ENCODE data around the gene BRAT1. TPM values are rescaled to one million over a fixed set of nuclear protein-coding genes. Genes with fewer than 3 reads are reported as not detected.

Gene BRAT1
- total and polyA plus RNA-seq, 7 experiments from 2014 or later: 23.4 to 58.9 (median 37.0) TPM

DNA sequence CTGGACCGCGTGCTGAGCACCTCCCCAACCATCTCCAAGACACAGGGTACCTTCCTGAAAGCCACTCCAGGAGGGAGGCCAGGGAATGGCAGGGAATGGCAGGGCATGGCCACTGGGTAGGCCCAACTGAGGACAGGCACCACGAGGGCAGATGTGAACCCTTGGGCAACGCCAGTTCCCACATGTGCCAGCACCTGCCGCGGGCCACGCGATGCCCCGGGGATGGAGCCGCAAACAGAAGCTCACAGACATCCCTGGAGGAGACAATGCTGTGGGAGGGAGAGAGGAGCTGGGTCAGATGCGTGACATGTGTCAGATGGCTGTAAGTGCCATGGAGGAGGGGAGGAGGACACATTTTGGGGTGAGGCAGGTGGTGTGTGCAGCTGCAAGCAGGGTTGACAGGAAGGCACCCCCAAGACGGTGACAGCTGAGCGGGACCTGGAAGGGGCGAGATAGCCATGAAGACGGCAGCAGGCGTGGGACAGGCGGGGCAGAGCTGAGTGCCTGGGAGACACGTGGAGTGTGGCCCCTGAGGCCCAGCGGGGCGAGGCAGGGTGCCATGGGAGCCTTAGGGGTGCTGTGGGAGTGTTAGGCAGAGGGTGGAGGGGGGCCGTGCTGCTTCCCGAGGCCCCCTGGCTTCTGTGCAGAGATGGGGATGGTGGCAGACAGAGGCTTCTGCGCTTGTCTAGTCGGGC lies 31.1 kb upstream of the BRAT1 start:
- POLR2A ChIA-PET: no interaction called here

DNA sequence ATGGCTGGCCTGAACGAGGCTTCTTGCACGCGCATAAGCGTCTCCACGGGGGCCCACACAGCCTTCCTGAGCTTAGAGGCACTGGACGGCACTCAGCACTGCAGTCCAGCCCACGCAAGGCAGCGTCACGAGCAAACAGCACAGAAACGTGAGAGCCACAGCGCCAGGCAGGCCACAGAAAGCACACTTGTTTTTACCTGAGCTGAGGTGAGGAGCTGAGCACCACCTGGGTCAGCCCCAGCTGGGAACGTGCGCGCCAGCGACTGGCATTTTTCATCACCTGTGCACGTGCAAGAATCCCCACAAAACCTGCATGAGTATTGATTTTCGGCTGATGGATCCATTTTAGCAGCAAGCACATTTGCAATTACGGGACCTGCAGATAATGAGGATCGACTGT lies 30.1 kb upstream of the BRAT1 start:
- H3K27ac ChIP-seq (ENCODE audit: low read depth, low read length): no peak overlapping the region
- Mint-ChIP-seq H3K36me3 (peaks cover 0 to 17% (median 2%) of the 10 kb centered on the region in 5 donors), H3K27ac (no peak overlapping the region), H3K27me3 (no peaks in the 10 kb centered on the region), H3K4me3 (no peak overlapping the region), H3K9me3 (no peaks in the 10 kb centered on the region), H3K4me1 (peaks cover 0 to 2% (median 0%) of the 10 kb centered on the region in 7 donors)
- H3K36me3 ChIP-seq (ENCODE audit: control insufficient read depth in 2 of 3, insufficient read depth in 3 of 3, low read length in 3 of 3): peaks cover 0 to 4% (median 0%) of the 10 kb centered on the region in 3 experiments
- no peaks in the 10 kb centered on the region for H3K27me3 ChIP-seq (ENCODE audit: control insufficient read depth in 2 of 2, insufficient read depth in 2 of 2, low read length in 2 of 2)
- intact Hi-C loops (cut with micrococcal nuclease): no loop called here
- DNase-seq (no peak), ATAC-seq (no peak)
- H3K4me1 ChIP-seq (ENCODE audit: control insufficient read depth in 2 of 2, insufficient read depth in 2 of 2, low read length in 2 of 2): no peaks in the 10 kb centered on the region
- no peak overlapping the region for H3K4me3 ChIP-seq (ENCODE audit: low read length)
- POLR2A ChIA-PET: no interaction called here
- H3K9me3 ChIP-seq (ENCODE audit: control insufficient read depth in 2 of 3, low read length in 3 of 3): no peaks in the 10 kb centered on the region
- CTCF ChIA-PET: no interaction called here

More for the DNA sequence above, 31.1 kb upstream of the BRAT1 start:
- Histone ChIP-seq H3K27me3 (ENCODE audit: control insufficient read depth in 2 of 2, insufficient read depth in 2 of 2, low read length in 2 of 2) (no peaks in the 10 kb centered on the region), H3K4me1 (ENCODE audit: control insufficient read depth in 2 of 2, insufficient read depth in 2 of 2, low read length in 2 of 2) (no peaks in the 10 kb centered on the region), H3K36me3 (ENCODE audit: control insufficient read depth in 2 of 3, insufficient read depth in 3 of 3, low read length in 3 of 3) (peaks cover 0 to 4% (median 0%) of the 10 kb centered on the region in 3 experiments), H3K4me3 (ENCODE audit: low read length) (no peak overlapping the region), H3K9me3 (ENCODE audit: control insufficient read depth in 2 of 3, low read length in 3 of 3) (no peaks in the 10 kb centered on the region), H3K27ac (ENCODE audit: low read depth, low read length) (no peak overlapping the region)
- no peak for ATAC-seq
- Mint-ChIP-seq H3K36me3 (peaks cover 0 to 17% (median 4%) of the 10 kb centered on the region in 5 donors), H3K27me3 (no peaks in the 10 kb centered on the region), H3K4me1 (peaks cover 0 to 2% (median 0%) of the 10 kb centered on the region in 7 donors), H3K9me3 (no peaks in the 10 kb centered on the region), H3K27ac (no peak overlapping the region), H3K4me3 (no peak overlapping the region)
- no peak for DNase-seq
- CTCF ChIA-PET: interaction anchor here (1.2 kb wide), 1 partner anchor 10 kb away, joined by 3 read pairs; no protein-coding TSS in a partner anchor
- intact Hi-C loops (cut with micrococcal nuclease): no loop called here

DNA sequence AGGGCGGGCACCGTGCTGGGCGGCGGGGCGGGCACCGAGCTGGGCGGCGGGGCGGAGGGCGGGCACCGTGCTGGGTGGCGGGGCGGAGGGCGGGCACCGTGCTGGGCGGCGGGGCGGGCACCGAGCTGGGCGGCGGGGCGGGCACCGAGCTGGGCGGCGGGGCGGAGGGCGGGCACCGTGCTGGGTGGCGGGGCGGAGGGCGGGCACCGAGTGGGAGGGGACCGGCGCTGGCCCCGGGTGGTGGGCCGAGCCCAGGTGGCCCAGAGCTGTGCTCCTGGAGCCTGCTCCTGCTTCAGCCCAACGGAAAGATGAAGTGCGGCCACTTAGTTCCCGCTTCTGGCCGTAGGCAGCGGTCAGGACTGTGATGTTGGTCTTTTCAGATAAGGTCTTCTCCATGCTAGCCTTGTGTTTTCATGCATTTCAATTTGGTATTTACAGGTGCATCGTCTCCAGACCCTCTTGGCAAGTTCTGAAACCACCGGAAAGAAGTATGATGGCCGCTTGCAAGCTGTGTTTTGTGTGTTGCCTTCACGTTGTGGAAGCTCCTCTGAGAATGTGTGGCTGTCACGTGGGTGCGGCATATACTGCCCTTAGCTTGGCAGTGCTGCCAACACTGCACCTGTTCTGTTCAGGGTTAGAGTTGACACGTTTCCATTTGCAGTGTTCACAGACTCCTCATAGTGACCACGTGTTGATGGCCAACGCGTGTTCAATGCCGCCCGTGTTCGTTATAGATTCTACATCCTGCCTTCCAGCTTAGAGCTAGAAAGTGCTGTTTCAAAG lies 28.7 kb upstream of the BRAT1 start:
- CTCF ChIA-PET: interaction anchor here (1.2 kb wide), 1 partner anchor 133 kb away, joined by 4 read pairs; no protein-coding TSS in a partner anchor
- Histone ChIP-seq H3K27me3 (ENCODE audit: control insufficient read depth in 2 of 2, insufficient read depth in 2 of 2, low read length in 2 of 2) (no peaks in the 10 kb centered on the region), H3K4me3 (ENCODE audit: low read length) (no peak overlapping the region), H3K27ac (ENCODE audit: low read depth, low read length) (no peak overlapping the region), H3K9me3 (ENCODE audit: control insufficient read depth in 2 of 3, low read length in 3 of 3) (no peaks in the 10 kb centered on the region), H3K4me1 (ENCODE audit: control insufficient read depth in 2 of 2, insufficient read depth in 2 of 2, low read length in 2 of 2) (no peaks in the 10 kb centered on the region), H3K36me3 (ENCODE audit: control insufficient read depth in 2 of 3, insufficient read depth in 3 of 3, low read length in 3 of 3) (peaks cover 0 to 4% (median 0%) of the 10 kb centered on the region in 3 experiments)
- Mint-ChIP-seq H3K4me1 (peaks cover 0 to 2% (median 0%) of the 10 kb centered on the region in 7 donors), H3K36me3 (peaks cover 0 to 24% (median under 1%) of the 10 kb centered on the region in 5 donors), H3K9me3 (no peaks in the 10 kb centered on the region), H3K27ac (no peak overlapping the region), H3K4me3 (no peak overlapping the region), H3K27me3 (no peaks in the 10 kb centered on the region)
- DNase-seq (no peak), ATAC-seq (no peak)
- intact Hi-C loops (cut with micrococcal nuclease): no loop called here
- POLR2A ChIA-PET: no interaction called here

DNA sequence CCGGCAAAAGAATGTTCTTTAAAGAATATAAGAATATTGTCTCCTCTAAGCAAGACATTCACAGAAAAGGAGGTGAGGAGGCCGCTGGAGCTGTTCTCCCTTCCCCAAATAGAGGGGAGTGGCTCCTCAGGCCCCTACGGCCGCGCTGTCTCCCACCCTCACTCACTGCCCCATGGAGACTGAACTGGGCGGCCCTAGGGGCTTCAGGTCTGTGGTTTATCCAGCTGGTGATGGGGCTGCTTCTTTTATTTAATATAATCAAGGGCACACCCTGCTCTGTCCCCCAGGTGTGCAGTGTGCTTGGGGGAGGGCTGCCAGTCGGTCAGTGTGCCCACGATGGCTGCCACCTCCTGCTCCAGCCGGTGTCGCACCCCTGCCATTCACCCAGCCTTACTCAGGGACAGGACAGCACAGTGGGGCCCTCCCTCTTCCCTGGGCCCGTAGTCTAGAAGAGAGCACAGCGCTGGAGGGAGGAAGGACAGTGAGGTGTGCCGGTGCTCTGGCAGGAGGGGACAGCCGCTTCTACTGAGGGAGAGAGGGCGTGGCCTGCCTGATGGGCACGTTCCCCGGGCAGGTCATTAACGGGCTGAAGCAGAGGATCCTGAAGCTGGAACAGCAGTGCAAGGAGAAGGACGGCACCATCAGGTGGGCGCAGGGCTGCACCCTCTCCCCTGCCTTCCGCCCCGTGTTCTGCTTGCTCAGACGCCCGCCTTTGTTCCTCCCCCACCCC lies 26.8 kb upstream of the BRAT1 start:
- intact Hi-C loops (cut with micrococcal nuclease): no loop called here
- Histone ChIP-seq H3K27me3 (ENCODE audit: control insufficient read depth in 2 of 2, insufficient read depth in 2 of 2, low read length in 2 of 2) (no peaks in the 10 kb centered on the region), H3K27ac (ENCODE audit: low read depth, low read length) (no peak overlapping the region), H3K4me3 (ENCODE audit: low read length) (no peak overlapping the region), H3K36me3 (ENCODE audit: control insufficient read depth in 2 of 3, insufficient read depth in 3 of 3, low read length in 3 of 3) (peaks cover 0 to 4% (median 0%) of the 10 kb centered on the region in 3 experiments), H3K9me3 (ENCODE audit: control insufficient read depth in 2 of 3, low read length in 3 of 3) (no peaks in the 10 kb centered on the region), H3K4me1 (ENCODE audit: control insufficient read depth in 2 of 2, insufficient read depth in 2 of 2, low read length in 2 of 2) (no peaks in the 10 kb centered on the region)
- H3K9me3 Mint-ChIP-seq: no peaks in the 10 kb centered on the region
- no peak for ATAC-seq
- no peak overlapping the region for H3K4me3 Mint-ChIP-seq
- peaks cover 0 to 26% (median 4%) of the 10 kb centered on the region in 5 donors for H3K36me3 Mint-ChIP-seq
- H3K27ac Mint-ChIP-seq: no peak overlapping the region
- no peaks in the 10 kb centered on the region for H3K27me3 Mint-ChIP-seq
- peaks cover 0 to 2% (median 0%) of the 10 kb centered on the region in 7 donors for H3K4me1 Mint-ChIP-seq
- DNase-seq: no peak
- POLR2A ChIA-PET: no interaction called here
- CTCF ChIA-PET: no interaction called here

DNA sequence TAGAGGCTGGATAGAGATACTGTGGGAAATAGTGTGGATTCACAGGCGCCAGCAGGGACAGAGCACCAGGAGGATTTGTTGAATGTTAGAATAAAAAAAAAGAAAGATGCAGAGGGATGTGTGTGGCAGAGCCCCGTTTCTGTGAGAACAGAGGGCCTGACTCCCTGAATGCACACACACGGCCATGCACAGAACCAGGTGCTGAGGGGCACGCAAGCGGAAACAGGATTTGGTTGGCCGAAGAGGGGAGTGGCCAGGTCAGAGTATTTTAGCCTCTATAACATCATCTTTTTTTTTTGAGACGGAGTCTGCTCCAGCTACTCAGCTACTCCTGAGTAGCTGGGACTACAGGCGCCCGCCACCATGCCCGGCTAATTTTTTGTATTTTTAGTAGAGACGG lies 25.3 kb upstream of the BRAT1 start:
- ATAC-seq (no peak), DNase-seq (no peak)
- no peaks in the 10 kb centered on the region for H3K27me3 ChIP-seq (ENCODE audit: control insufficient read depth in 2 of 2, insufficient read depth in 2 of 2, low read length in 2 of 2)
- H3K27ac ChIP-seq (ENCODE audit: low read depth, low read length): no peak overlapping the region
- Mint-ChIP-seq H3K4me1 (peaks cover 0 to 5% (median 0%) of the 10 kb centered on the region in 7 donors), H3K36me3 (peaks cover 0 to 22% (median 3%) of the 10 kb centered on the region in 5 donors), H3K27me3 (no peaks in the 10 kb centered on the region), H3K9me3 (no peaks in the 10 kb centered on the region), H3K27ac (no peak overlapping the region), H3K4me3 (no peak overlapping the region)
- H3K36me3 ChIP-seq (ENCODE audit: control insufficient read depth in 2 of 3, insufficient read depth in 3 of 3, low read length in 3 of 3): peaks cover 0 to 4% (median 0%) of the 10 kb centered on the region in 3 experiments
- no peaks in the 10 kb centered on the region for H3K4me1 ChIP-seq (ENCODE audit: control insufficient read depth in 2 of 2, insufficient read depth in 2 of 2, low read length in 2 of 2)
- H3K4me3 ChIP-seq (ENCODE audit: low read length): no peak overlapping the region
- no peaks in the 10 kb centered on the region for H3K9me3 ChIP-seq (ENCODE audit: control insufficient read depth in 2 of 3, low read length in 3 of 3)
- intact Hi-C loops (cut with micrococcal nuclease): no loop called here
- CTCF ChIA-PET: no interaction called here
- POLR2A ChIA-PET: no interaction called here

DNA sequence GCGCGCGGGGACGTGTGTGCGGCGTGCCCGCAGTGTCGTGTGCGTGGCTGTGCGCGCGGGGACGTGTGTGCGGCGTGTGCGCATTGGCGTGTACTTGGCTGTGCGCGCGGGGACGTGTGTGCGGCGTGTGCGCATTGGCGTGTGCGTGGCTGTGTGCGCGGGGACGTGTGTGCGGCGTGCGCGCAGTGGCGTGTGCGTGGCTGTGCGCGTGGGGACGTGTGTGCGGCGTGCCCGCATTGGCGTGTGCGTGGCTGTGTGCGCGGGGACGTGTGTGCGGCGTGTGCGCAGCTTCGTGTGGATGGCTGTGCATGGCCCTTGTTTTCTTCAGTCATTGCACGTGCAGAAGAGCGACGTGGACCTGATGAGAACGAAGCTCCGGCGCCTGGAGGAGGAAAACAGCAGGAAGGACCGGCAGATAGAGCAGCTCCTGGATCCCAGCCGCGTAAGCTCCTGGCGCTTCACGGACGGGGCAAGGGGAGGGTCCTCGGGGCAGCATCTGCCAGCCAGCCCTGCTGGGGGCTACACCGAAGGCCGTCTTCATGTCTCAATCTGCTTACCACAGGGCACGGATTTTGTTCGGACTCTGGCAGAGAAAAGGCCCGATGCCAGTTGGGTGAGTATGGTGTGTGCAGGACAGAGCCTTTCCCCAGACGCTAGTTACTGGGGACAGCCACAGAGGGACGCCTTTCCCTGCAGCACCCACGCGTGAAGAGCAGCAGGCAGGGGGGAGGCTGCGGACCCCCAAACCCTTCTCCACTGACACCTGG lies 22.8 kb upstream of the BRAT1 start:
- intact Hi-C loops (cut with micrococcal nuclease): no loop called here
- no peak overlapping the region for H3K27ac Mint-ChIP-seq
- peaks cover 0 to 6% (median 0%) of the 10 kb centered on the region in 7 donors for H3K4me1 Mint-ChIP-seq
- ChIA-PET CTCF (no interaction called here), POLR2A (interaction anchor here (0.6 kb wide), 1 partner anchor 34 kb away, joined by 3 read pairs; no protein-coding TSS in a partner anchor)
- no peaks in the 10 kb centered on the region for H3K27me3 ChIP-seq (ENCODE audit: control insufficient read depth in 2 of 2, insufficient read depth in 2 of 2, low read length in 2 of 2)
- no peak overlapping the region for H3K27ac ChIP-seq (ENCODE audit: low read depth, low read length)
- H3K27me3 Mint-ChIP-seq: no peaks in the 10 kb centered on the region
- no peak overlapping the region for H3K4me3 ChIP-seq (ENCODE audit: low read length)
- peaks cover 0 to 9% (median 0%) of the 10 kb centered on the region in 3 experiments for H3K36me3 ChIP-seq (ENCODE audit: control insufficient read depth in 2 of 3, insufficient read depth in 3 of 3, low read length in 3 of 3)
- H3K9me3 Mint-ChIP-seq: no peaks in the 10 kb centered on the region
- H3K4me3 Mint-ChIP-seq: no peak overlapping the region
- ATAC-seq (no peak), DNase-seq (no peak)
- H3K4me1 ChIP-seq (ENCODE audit: control insufficient read depth in 2 of 2, insufficient read depth in 2 of 2, low read length in 2 of 2): no peaks in the 10 kb centered on the region
- H3K9me3 ChIP-seq (ENCODE audit: control insufficient read depth in 2 of 3, low read length in 3 of 3): no peaks in the 10 kb centered on the region
- peaks cover 3 to 27% (median 6%) of the 10 kb centered on the region in 5 donors for H3K36me3 Mint-ChIP-seq

Data from naive thymus-derived CD4-positive, alpha-beta T cell (primary cell).